Myocyte (in vitro differentiated cells): ENCODE results near the gene RAB5A. TPM values are rescaled to one million over a fixed set of nuclear protein-coding genes. Genes with fewer than 3 reads are reported as not detected.
"Not testable (repeated sequence)": the region's sequence is repeated elsewhere in the genome, so short reads cannot be mapped to it uniquely, and the experiment has no call there.

ENCODE experiments used
- DNase-seq: peaks from one replicate; pipeline ENCODE4 v3.0.0-alpha.2; 2012; ENCODE audit warnings: low read depth
- total RNA-seq: library from RNA; depleted of rRNA; stranded (reverse); fragments of >200 nt; gene quantifications from 2 replicates; pipeline ENCODE4 v1.2.3, GENCODE V29; 2014

The RAB5A gene
- total RNA-seq, 1 donor from 2014 or later = 58.5 TPM

DNA sequence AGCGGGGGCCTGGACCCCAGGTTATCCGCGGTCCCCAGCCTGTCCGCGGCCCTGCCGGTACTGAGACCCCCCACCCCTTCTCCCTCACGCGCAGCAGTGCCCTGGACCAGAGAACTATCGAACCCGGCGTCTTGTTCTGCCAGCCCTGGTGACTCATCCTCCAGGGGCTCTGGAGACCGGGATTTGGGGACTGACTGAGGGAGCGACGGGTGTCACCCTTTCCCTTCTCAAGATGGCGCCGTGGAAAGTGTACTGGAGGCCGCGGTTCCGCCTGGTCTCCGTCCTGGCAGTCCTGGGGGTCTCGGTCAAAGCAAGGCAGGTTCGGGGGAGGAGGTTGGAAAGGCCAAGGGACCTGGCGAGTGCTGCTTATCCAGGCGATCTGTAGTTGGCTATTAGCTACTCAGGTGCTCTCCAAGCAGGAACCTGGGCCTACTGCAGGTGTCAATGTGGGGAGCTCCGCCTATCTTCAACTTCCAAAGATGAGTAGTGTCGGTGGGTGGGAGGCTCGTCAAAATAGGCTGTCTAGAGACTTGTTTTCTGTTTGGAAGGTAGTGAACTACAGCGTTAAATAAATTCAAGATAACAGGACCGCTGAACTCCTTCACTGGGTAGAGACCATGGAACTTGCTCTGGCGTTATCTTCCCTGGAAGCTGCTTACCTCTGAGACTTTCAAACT is 790 bp downstream of the RAB5A start:
- peak; percentile 66 for DNase-seq

DNA sequence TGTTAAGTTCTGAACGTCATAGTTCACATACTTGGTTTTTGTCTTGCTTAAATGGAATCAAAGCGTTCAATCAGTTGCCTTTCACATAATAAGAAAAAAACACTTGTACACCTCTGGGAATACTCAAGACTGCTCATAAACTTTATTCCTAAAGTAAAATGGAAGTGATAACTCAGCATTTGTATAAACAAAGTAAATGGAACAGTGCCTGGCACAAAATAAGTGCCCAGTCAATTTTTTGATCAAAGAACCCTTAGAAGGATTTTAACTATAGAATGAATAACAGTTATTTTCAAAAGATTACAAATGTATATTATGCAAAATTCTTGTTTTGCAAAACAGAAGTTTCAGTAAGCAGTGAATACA is 1.3 kb downstream of the RAB5A start:
- DNase-seq = no peak

DNA sequence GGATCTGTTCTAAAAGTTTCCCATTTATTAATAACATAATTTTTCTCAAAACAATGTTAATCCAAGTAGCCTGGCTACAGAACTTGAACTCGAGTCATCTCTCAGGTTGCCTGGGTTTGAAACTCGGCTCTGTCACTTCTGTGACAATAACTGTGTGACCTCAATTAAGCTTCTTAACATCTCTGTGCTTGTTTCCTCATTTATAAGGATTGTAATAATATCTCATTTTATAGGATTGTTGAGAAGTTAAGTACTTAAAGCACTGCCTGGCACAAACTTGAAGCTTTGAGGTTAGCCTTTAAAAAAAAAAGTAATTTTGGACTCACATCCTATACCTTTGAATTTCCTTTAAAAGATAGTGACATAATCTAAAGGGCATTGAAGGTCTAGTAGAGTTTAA is 3.4 kb downstream of the RAB5A start:
- no peak for DNase-seq

GRCh38 chr3:19954676-19955075 is 7.8 kb downstream of the RAB5A start:
- no peak for DNase-seq

- not testable (repeated sequence) for DNase-seq
Observed at GRCh38 chr3:19957354-19957753, 10.5 kb downstream of the RAB5A start.

DNA sequence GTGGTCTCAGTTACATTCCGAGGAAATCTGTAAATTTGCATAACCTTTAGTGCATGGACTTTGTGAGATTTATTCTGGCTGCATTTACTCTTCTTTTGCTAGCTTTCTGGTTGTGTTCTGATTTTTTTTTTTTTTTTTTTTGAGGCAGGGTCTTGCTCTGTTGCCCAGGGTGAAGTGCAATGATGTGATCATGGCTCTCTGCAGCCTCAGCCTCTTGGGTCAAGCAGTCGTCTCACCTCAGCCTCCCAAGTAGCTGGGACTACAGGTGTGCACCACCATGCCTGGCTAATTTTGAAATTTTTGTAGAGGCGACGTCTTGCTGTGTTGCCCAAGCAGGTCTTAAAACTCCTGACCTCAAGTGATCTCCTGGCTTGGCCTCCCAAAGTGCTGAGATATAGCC is 12.6 kb downstream of the RAB5A start:
- no peak for DNase-seq

GRCh38 chr3:19960696-19961095 is 13.8 kb downstream of the RAB5A start:
- DNase-seq = no peak

DNA sequence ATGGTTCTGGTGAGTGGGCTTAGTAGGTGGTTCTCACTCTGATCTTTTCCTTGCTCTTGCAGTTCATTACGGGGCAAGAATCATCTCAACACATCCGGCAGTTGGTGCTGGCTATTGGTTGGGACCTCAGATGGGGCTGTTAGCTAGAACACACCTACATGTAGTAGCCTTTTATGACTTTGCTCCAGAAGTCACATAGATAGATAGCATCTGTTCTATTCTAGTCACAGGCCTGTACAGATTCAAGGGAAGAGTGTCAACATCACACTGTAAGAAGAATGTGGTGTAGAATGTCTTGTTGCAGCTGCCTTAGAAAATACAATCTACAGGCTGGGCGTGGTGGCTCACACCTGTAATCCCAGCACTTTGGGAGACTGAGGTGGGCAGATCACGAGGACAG is 15.1 kb downstream of the RAB5A start:
- peak; percentile 13 for DNase-seq

GRCh38 chr3:19967208-19967607 is 20.3 kb downstream of the RAB5A start:
- no peak for DNase-seq

- DNase-seq = no peak
Observed at GRCh38 chr3:19967812-19968211, 20.9 kb downstream of the RAB5A start.

- DNase-seq = no peak
Observed at GRCh38 chr3:19970327-19970726, 23.4 kb downstream of the RAB5A start.

- no peak for DNase-seq
Observed at GRCh38 chr3:19972054-19972453, 25.2 kb downstream of the RAB5A start.

DNA sequence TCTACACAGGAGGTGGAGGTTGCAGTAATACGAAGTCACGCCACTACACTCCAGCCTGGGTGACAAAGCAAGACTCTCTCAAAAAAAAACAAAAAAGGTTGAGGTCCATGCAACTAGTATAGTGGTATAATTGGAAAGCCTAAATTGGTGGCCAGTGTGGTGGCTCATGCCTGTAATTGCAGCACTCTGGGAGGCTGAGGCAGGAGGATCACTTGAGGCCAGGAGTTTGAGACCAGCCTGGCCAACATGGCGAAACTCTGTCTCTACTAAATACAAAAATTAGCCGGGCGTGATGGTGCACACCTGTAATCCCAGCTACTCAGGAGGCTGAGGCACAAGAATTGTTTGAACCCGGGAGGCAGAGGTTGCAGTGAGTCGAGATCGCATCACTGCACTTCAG is 42.0 kb downstream of the RAB5A start:
- not testable (repeated sequence) for DNase-seq

- no peak for DNase-seq
Observed at GRCh38 chr3:19994796-19995195, 47.9 kb downstream of the RAB5A start.

- no peak for DNase-seq
Observed at GRCh38 chr3:19997502-19997901, 50.6 kb downstream of the RAB5A start.

DNA sequence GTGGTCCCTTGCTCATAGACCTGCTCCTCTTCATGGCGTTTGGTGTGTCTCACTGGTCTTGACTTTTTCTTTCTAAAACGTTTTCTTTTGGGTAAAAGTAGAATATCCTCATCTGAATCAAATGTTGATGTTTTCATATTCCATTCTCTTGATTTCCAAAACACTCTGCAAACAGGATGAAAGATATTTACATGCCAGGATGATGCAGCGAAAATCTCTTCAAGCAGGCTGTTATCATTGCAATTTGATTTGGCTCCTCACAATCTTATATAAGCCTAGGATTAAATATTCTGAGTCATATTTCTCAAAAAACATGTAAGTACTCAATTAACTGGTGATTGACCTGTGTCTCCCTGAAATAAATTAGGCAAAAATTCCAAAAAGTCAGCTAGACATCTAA is 55.0 kb downstream of the RAB5A start:
- no peak for DNase-seq

DNA sequence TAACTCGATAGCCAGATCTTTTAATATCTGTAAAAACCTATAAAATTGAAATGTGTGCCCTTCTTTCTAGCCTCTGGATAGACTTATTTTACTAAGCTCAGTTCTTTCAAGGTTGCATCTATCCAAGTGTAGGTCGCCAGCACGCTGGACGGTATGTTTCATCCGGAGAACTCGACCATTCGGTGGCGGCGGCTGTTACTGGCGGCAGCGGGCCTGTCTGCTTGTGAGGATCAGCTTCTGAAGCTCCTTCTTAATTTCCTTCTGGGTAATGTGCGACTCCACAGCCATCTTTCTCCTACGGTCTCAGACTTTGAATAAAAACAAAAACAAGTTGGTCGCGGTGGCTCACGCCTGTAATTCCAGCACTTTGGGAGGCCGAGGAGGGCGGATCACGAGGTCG is 61.1 kb downstream of the RAB5A start:
- no peak for DNase-seq

DNA sequence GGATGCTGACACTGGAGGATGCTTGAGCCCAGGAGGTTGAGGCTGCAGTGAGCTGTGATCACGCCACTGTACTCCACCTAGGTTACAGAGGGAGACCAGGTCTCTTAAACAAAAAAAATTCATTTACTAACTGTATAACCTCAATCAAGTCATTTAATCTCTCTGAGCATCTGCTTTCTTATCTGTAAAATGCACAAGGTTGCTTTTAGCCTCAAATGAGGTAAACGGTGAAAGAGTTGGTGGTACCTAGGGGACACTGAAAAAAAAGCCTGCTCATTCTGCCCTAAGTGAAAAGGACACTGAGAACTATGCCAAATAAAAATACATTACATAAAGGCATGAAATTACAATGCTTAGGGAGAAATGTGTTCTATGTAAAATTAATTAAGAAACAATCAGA is 61.7 kb downstream of the RAB5A start:
- DNase-seq = no peak

- no peak for DNase-seq
Observed at GRCh38 chr3:20012164-20012563, 65.3 kb downstream of the RAB5A start, which contains the start of gene PP2D1. TSS of gene PP2D1 (minus strand) at chr3:20012264. CDS start at chr3:20012072, 192 bp downstream.

DNA sequence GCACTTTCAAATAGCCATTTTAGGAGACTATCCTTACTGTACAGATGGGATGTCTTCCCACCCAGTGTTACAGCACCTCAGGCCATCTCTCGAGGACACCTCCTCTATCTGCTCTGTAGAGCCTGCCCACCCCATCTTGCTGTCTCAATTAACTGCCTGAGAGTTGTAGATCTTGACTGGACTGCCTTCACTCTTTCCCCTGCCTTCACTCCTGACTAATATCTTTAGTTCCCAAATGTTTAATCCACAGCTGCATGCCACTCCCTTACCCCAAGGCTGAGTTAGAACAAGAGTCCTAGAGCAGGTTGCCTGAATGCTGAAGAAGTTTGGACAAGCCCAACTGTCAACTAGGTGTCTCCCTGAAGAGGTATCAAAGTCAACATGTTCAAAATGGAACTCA is 66.5 kb downstream of the RAB5A start:
- no peak for DNase-seq

- no peak for DNase-seq
Observed at GRCh38 chr3:20015525-20015924, 68.6 kb downstream of the RAB5A start.

GRCh38 chr3:20016076-20016475 is 69.2 kb downstream of the RAB5A start:
- DNase-seq = not testable (repeated sequence)

DNA sequence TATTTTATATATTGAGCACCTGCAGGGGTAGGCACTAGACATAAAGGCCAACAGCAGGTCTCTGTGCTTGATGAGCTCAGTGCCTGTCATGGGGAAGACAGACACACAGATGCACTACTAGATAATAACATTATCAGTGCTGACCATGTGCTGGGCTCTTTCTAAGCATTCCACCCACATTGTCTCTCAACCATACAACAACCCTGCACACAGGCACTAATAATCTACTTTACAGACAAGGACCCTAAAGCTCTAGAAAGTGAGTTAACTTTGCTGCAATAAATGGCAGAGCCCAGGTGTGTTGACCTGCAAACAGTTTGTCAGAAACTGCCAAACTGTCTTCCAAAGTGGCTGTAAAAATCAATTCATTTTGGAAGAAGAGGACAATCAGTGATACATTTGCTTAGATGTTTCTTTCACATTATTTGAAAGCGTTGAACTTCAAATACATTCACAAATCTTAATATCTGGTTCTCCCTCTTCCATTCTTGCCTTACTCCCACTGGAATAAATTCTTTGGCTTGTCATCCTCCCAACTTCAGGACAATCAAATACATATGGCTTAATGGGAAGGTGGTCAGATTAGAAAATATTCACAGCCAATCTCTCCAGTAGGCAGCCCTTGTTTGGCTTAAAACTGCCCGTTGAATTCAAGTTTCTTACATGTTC is 76.2 kb downstream of the RAB5A start:
- DNase-seq = no peak
